Keratinocyte (primary cell): ENCODE results near the gene FGF1. TPM values are rescaled to one million over a fixed set of nuclear protein-coding genes. Genes with fewer than 3 reads are reported as not detected.

Experiments
- DNase-seq: peaks from one replicate; pipeline ENCODE4 v3.0.0-alpha.2; 2011; ENCODE audit warnings: low read depth, missing footprints, low spot score
- FAIRE-seq: peaks from 2 replicates; lab custom pipeline; 2011; peaks lifted over from hg19 to GRCh38; lab: Jason Lieb, UNC
- H2AFZ ChIP-seq: 2 replicates; pipeline ENCODE4 v1.6.0; 2012; ENCODE audit warnings: low read length, control low read depth, inconsistent platforms; ENCODE audit not compliant: control insufficient read depth
- H3K27ac ChIP-seq: 2 replicates; pipeline ENCODE4 v1.5.1; 2011; ENCODE audit warnings: low read length; ENCODE audit not compliant: control insufficient read depth, insufficient read depth
- H3K27me3 ChIP-seq: 3 replicates; pipeline ENCODE4 v1.6.0; 2011; ENCODE audit warnings: low read length; ENCODE audit not compliant: control insufficient read depth, insufficient read depth; ENCODE audit errors: extremely low read depth
- H3K36me3 ChIP-seq, 2 experiments: 2 replicates in 1 of 2; 3 replicates in 1 of 2; pipeline ENCODE4 v1.5.1; 2011; ENCODE audit warnings: low read length in 2 of 2, mild to moderate bottlenecking in 1 of 2; ENCODE audit not compliant: control insufficient read depth in 2 of 2, insufficient read depth in 2 of 2; ENCODE audit errors: extremely low read depth in 1 of 2
- H3K4me1 ChIP-seq: 3 replicates; pipeline ENCODE4 v1.5.1; 2011; ENCODE audit warnings: low read length; ENCODE audit not compliant: control insufficient read depth, insufficient read depth; ENCODE audit errors: extremely low read depth
- H3K4me2 ChIP-seq: 3 replicates; pipeline ENCODE4 v1.6.0; 2011; ENCODE audit warnings: low read depth, low read length; ENCODE audit not compliant: control insufficient read depth, insufficient read depth; ENCODE audit errors: extremely low read depth
- H3K4me3 ChIP-seq, 3 experiments: fragments of 200-600 bp in 1 of 3; sonication (generic) in 1 of 3; 2 replicates in 2 of 3; 3 replicates in 1 of 3; pipeline ENCODE4 v1.5.1; 2011 to 2016; ENCODE audit warnings: low read length in 3 of 3, mild to moderate bottlenecking in 3 of 3, control low read depth in 2 of 3, inconsistent platforms in 1 of 3, low read depth in 1 of 3, mixed read lengths in 1 of 3, mixed run types in 1 of 3, moderate library complexity in 1 of 3; ENCODE audit not compliant: control insufficient read depth in 2 of 3, insufficient read depth in 2 of 3; ENCODE audit errors: extremely low read depth in 1 of 3
- H3K79me2 ChIP-seq: 2 replicates; pipeline ENCODE4 v1.6.0; 2012; ENCODE audit warnings: low read length; ENCODE audit not compliant: control insufficient read depth, insufficient read depth
- H3K9ac ChIP-seq: 3 replicates; pipeline ENCODE4 v1.6.0; 2011; ENCODE audit warnings: low read length; ENCODE audit not compliant: control insufficient read depth, insufficient read depth; ENCODE audit errors: extremely low read depth
- H3K9me1 ChIP-seq: 3 replicates; pipeline ENCODE4 v1.6.0; 2011; ENCODE audit warnings: low read length; ENCODE audit not compliant: control insufficient read depth, insufficient read depth; ENCODE audit errors: extremely low read depth
- H3K9me3 ChIP-seq: 2 replicates; pipeline ENCODE4 v1.5.1; 2012; ENCODE audit warnings: low read depth, low read length; ENCODE audit not compliant: control insufficient read depth
- H4K20me1 ChIP-seq: 3 replicates; pipeline ENCODE4 v1.6.0; 2011; ENCODE audit warnings: low read length; ENCODE audit not compliant: control insufficient read depth, insufficient read depth; ENCODE audit errors: extremely low read depth
- CTCF ChIP-seq, 3 experiments: IDR thresholded peaks in 1 of 3; conservative IDR thresholded peaks in 1 of 3; optimal IDR thresholded peaks in 1 of 3; 2 replicates in 2 of 3; 3 replicates in 1 of 3; pipeline versions ENCODE3 to v1.5.1; 2011; ENCODE audit warnings: low read length in 3 of 3, mild to moderate bottlenecking in 3 of 3, moderate library complexity in 2 of 3, control low read depth in 1 of 3, inconsistent platforms in 1 of 3; ENCODE audit not compliant: insufficient read depth in 2 of 3; ENCODE audit errors: extremely low read depth in 1 of 3
- EZH2 ChIP-seq: IDR thresholded peaks from one replicate; pipeline ENCODE4 v1.6.1; 2012; ENCODE audit warnings: inconsistent platforms, mild to moderate bottlenecking, low read length, moderate library complexity
- dilution Hi-C: fragments of 300-500 bp; cut with MboI; formaldehyde crosslinking; loops from one replicate; pipeline ENCODE4 v1.7.0; 2020; ENCODE audit warnings: low sequenced_read_pairs; ENCODE audit not compliant: extremely low pct_ligation_motif_present
- polyA plus RNA-seq, 5 experiments: library from polyadenylated mRNA; depleted of rRNA in 3 of 5; stranded (reverse) in 3 of 5; stranded (forward) in 1 of 5; unstranded in 1 of 5; fragments of >200 nt; gene quantifications; 1 replicate in 1 of 5; 2 replicates in 3 of 5; 3 replicates in 1 of 5; pipeline versions ENCODE4 v1.2.1 to v1.2.3, GENCODE V29; 2011 to 2012; ENCODE audit warnings: missing spikeins in 2 of 5, low read depth in 1 of 5, low replicate concordance in 1 of 5

The FGF1 gene
- polyA plus RNA-seq, 1 donor (not counting 4 experiments of a cell fraction or from before 2014, with no cell fraction given): 2.4 TPM

GRCh38 chr5:142636093-142636492 is 49.8 kb downstream of the FGF1 start:
- TF ChIP-seq EZH2 (no peak), CTCF (optimal IDR thresholded peaks at IDR 0.05 in 1 of 3, IDR thresholded peaks at IDR 0.05 in 1 of 3, conservative IDR thresholded peaks at IDR 0.05 in 1 of 3; ENCODE audit: extremely low read depth in 1 of 3, insufficient read depth in 2 of 3, low read length in 3 of 3) (no peak)
- H3K4me1 ChIP-seq: no peaks in the 10 kb centered on the region
- no peaks in the 10 kb centered on the region for H4K20me1 ChIP-seq
- no peaks in the 10 kb centered on the region for H3K79me2 ChIP-seq
- H3K36me3 ChIP-seq: no peaks in the 10 kb centered on the region
- no peak overlapping the region for H2AFZ ChIP-seq
- H3K9me1 ChIP-seq: no peaks in the 10 kb centered on the region
- no peak overlapping the region for H3K4me3 ChIP-seq
- H3K9ac ChIP-seq: no peak overlapping the region
- H3K4me2 ChIP-seq: no peak overlapping the region
- H3K27me3 ChIP-seq: no peaks in the 10 kb centered on the region
- no peak overlapping the region for H3K27ac ChIP-seq
- DNase-seq (no peak), FAIRE-seq (no peak)
- no peaks in the 10 kb centered on the region for H3K9me3 ChIP-seq
- dilution Hi-C loops: no loop called here

- no peak for FAIRE-seq
- H3K4me1 ChIP-seq: no peaks in the 10 kb centered on the region
- no peak overlapping the region for H3K9ac ChIP-seq
- TF ChIP-seq CTCF (optimal IDR thresholded peaks at IDR 0.05 in 1 of 3, IDR thresholded peaks at IDR 0.05 in 1 of 3, conservative IDR thresholded peaks at IDR 0.05 in 1 of 3; ENCODE audit: extremely low read depth in 1 of 3, insufficient read depth in 2 of 3, low read length in 3 of 3) (no peak), EZH2 (no peak)
- no peaks in the 10 kb centered on the region for H3K27me3 ChIP-seq
- DNase-seq: no peak
- no peak overlapping the region for H3K4me3 ChIP-seq
- dilution Hi-C loops: no loop called here
- no peaks in the 10 kb centered on the region for H3K36me3 ChIP-seq
- no peak overlapping the region for H2AFZ ChIP-seq
- H3K9me1 ChIP-seq: no peaks in the 10 kb centered on the region
- H3K79me2 ChIP-seq: no peaks in the 10 kb centered on the region
- no peaks in the 10 kb centered on the region for H3K9me3 ChIP-seq
- H3K27ac ChIP-seq: no peak overlapping the region
- no peak overlapping the region for H3K4me2 ChIP-seq
- no peaks in the 10 kb centered on the region for H4K20me1 ChIP-seq
Measured at GRCh38 chr5:142634216-142635011, 51.5 kb downstream of the FGF1 start.
